Activated naive CD4-positive, alpha-beta T cell treated with anti-CD3 and anti-CD28 coated beads, Interleukin-2, amount 10 ng/mL, durations not matched to agents 7 days and 5 days (primary cell): ENCODE data around the gene TNFSF13.
A peak's percentile ranks its signal among the peaks of the same experiment; 100 is the strongest.

Source experiments
- CTCF ChIA-PET: fragments of 350-600 bp; sonication (Branson Sonifier 250); formaldehyde crosslinking; loops from one replicate; lab custom pipeline; 2021; ENCODE audit warnings: antibody characterized with exemption; lab: Charles Lee
- DNase-seq: peaks from one replicate; pipeline ENCODE4 v3.0.0-alpha.2; 2020
- H3K27ac Mint-ChIP-seq: one replicate; pipeline ENCODE4 v1.8.0; 2021; ENCODE audit warnings: mild to moderate bottlenecking, moderate library complexity, mixed read lengths
- H3K27me3 Mint-ChIP-seq: one replicate; pipeline ENCODE4 v1.8.0; 2021; ENCODE audit warnings: mild to moderate bottlenecking, mixed read lengths
- H3K36me3 Mint-ChIP-seq: one replicate; pipeline ENCODE4 v1.8.0; 2021; ENCODE audit warnings: mixed read lengths
- H3K4me1 Mint-ChIP-seq: one replicate; pipeline ENCODE4 v1.8.0; 2021; ENCODE audit warnings: mixed read lengths
- H3K4me3 Mint-ChIP-seq: one replicate; pipeline ENCODE4 v1.8.0; 2021; ENCODE audit warnings: mild to moderate bottlenecking, moderate library complexity, mixed read lengths
- H3K9me3 Mint-ChIP-seq: one replicate; pipeline ENCODE4 v1.8.0; 2021; ENCODE audit warnings: mixed read lengths

The TNFSF13 gene

GRCh38 chr17:7557775-7558543, 591 bp upstream of the TNFSF13 start:
- CTCF ChIA-PET: interaction anchor here (1.0 to 5.5 kb wide), 7 partner anchors 33 to 202 kb away, joined by 3 to 157 read pairs (median 5); no protein-coding TSS in a partner anchor
- H3K9me3 Mint-ChIP-seq: no peaks in the 10 kb centered on the region
- peak; percentile 43 for DNase-seq
- peaks cover 48% of the 10 kb centered on the region for H3K36me3 Mint-ChIP-seq
- H3K4me3 Mint-ChIP-seq: peak overlapping the region; percentile 63
- H3K4me1 Mint-ChIP-seq: peaks cover 80% of the 10 kb centered on the region
- H3K27ac Mint-ChIP-seq: peak overlapping the region; percentile 84
- no peaks in the 10 kb centered on the region for H3K27me3 Mint-ChIP-seq

- Mint-ChIP-seq H3K27ac (peak overlapping the region; percentile 92), H3K36me3 (peaks cover 39% of the 10 kb centered on the region), H3K27me3 (no peaks in the 10 kb centered on the region), H3K4me1 (peaks cover 78% of the 10 kb centered on the region), H3K9me3 (no peaks in the 10 kb centered on the region), H3K4me3 (no peak overlapping the region)
- no peak for DNase-seq
- CTCF ChIA-PET: interaction anchor here (0.7 to 5.5 kb wide), 40 partner anchors 8 to 278 kb away, joined by 3 to 157 read pairs (median 8); partner anchors contain the start of genes ACAP1, FGF11, KCTD11 and MPDU1
Measured at GRCh38 chr17:7559320-7560171, 996 bp downstream of the TNFSF13 start.

- no peaks in the 10 kb centered on the region for H3K9me3 Mint-ChIP-seq
Measured at GRCh38 chr17:7560172-7561027, 1.9 kb downstream of the TNFSF13 start.

GRCh38 chr17:7561028-7561575, 2.6 kb downstream of the TNFSF13 start:
- Mint-ChIP-seq H3K9me3 (no peaks in the 10 kb centered on the region), H3K4me3 (peak overlapping the region; percentile 86), H3K27ac (peak overlapping the region; percentile 92), H3K4me1 (peaks cover 67% of the 10 kb centered on the region), H3K36me3 (peaks cover 40% of the 10 kb centered on the region), H3K27me3 (no peaks in the 10 kb centered on the region)
- CTCF ChIA-PET: interaction anchor here (0.7 to 5.5 kb wide), 48 partner anchors 8 to 304 kb away, joined by 3 to 157 read pairs (median 6); partner anchors contain the start of genes ACAP1, FGF11, KCTD11 and MPDU1
- peak; percentile 88 for DNase-seq

More at GRCh38 chr17:7560172-7561027, 1.9 kb downstream of the TNFSF13 start:
- Mint-ChIP-seq H3K4me1 (peaks cover 71% of the 10 kb centered on the region), H3K27me3 (no peaks in the 10 kb centered on the region), H3K36me3 (peaks cover 39% of the 10 kb centered on the region), H3K4me3 (peak overlapping the region; percentile 86), H3K27ac (peak overlapping the region; percentile 92)
- DNase-seq: peak; percentile 78
- CTCF ChIA-PET: interaction anchor here (0.7 to 5.5 kb wide), 49 partner anchors 8 to 304 kb away, joined by 3 to 157 read pairs (median 5); partner anchors contain the start of genes ACAP1, FGF11, KCTD11 and MPDU1

- H3K4me1 Mint-ChIP-seq: peaks cover 62% of the 10 kb centered on the region
- CTCF ChIA-PET: interaction anchor here (0.7 to 5.5 kb wide), 31 partner anchors 13 to 281 kb away, joined by 3 to 157 read pairs (median 10); partner anchors contain the start of genes FGF11, KCTD11, MPDU1 and SLC2A4
- H3K4me3 Mint-ChIP-seq: peak within 1 kb of the TSS; percentile 86
- H3K36me3 Mint-ChIP-seq: peaks cover 36% of the 10 kb centered on the region
- peak; percentile 92 for DNase-seq
- no peaks in the 10 kb centered on the region for H3K9me3 Mint-ChIP-seq
- H3K27ac Mint-ChIP-seq: peak within 1 kb of the TSS; percentile 92
- H3K27me3 Mint-ChIP-seq: no peaks in the 10 kb centered on the region
Measured at GRCh38 chr17:7561589-7562207, 3.1 kb downstream of the TNFSF13 start, which contains the start of gene SENP3. Gene SENP3 (plus strand): TSS chr17:7561919. CDS start chr17:7563077, 1,158 bp downstream.

- no peaks in the 10 kb centered on the region for H3K9me3 Mint-ChIP-seq
- peaks cover 38% of the 10 kb centered on the region for H3K36me3 Mint-ChIP-seq
- DNase-seq: no peak
- H3K4me3 Mint-ChIP-seq: peak overlapping the region; percentile 86
- peak overlapping the region; percentile 88 for H3K27ac Mint-ChIP-seq
- H3K4me1 Mint-ChIP-seq: peaks cover 60% of the 10 kb centered on the region
- CTCF ChIA-PET: interaction anchor here (2.4 to 3.1 kb wide), 3 partner anchors 14 to 41 kb away, joined by 10 to 26 read pairs (median 15); partner anchors contain the start of gene TNFSF12
- no peaks in the 10 kb centered on the region for H3K27me3 Mint-ChIP-seq
Measured at GRCh38 chr17:7562208-7562605, 3.7 kb downstream of the TNFSF13 start.

- CTCF ChIA-PET: interaction anchor here (0.9 kb wide), 1 partner anchor 48 kb away, joined by 3 read pairs; no protein-coding TSS in a partner anchor
- Mint-ChIP-seq H3K9me3 (no peaks in the 10 kb centered on the region), H3K4me3 (peak overlapping the region; percentile 86), H3K27me3 (no peaks in the 10 kb centered on the region), H3K27ac (peak overlapping the region; percentile 88), H3K36me3 (peaks cover 36% of the 10 kb centered on the region), H3K4me1 (peaks cover 53% of the 10 kb centered on the region)
- no peak for DNase-seq
Measured at GRCh38 chr17:7563115-7563869, 4.7 kb downstream of the TNFSF13 start.

GRCh38 chr17:7569571-7569970, 11.0 kb downstream of the TNFSF13 start:
- H3K27me3 Mint-ChIP-seq: peaks cover 9% of the 10 kb centered on the region
- H3K4me1 Mint-ChIP-seq: peaks cover 42% of the 10 kb centered on the region
- H3K9me3 Mint-ChIP-seq: no peaks in the 10 kb centered on the region
- CTCF ChIA-PET: interaction anchor here (1.4 to 1.6 kb wide), 2 partner anchors 9 to 214 kb away, joined by 3 to 4 read pairs; no protein-coding TSS in a partner anchor
- no peak overlapping the region for H3K27ac Mint-ChIP-seq
- no peak for DNase-seq
- H3K36me3 Mint-ChIP-seq: peaks cover 58% of the 10 kb centered on the region
- H3K4me3 Mint-ChIP-seq: no peak overlapping the region

GRCh38 chr17:7570351-7570750, 11.8 kb downstream of the TNFSF13 start:
- H3K27me3 Mint-ChIP-seq: peaks cover 9% of the 10 kb centered on the region
- no peaks in the 10 kb centered on the region for H3K9me3 Mint-ChIP-seq
- peaks cover 61% of the 10 kb centered on the region for H3K36me3 Mint-ChIP-seq
- H3K4me3 Mint-ChIP-seq: no peak overlapping the region
- DNase-seq: no peak
- CTCF ChIA-PET: interaction anchor here (1.3 to 2.5 kb wide), 3 partner anchors 10 to 215 kb away, joined by 3 to 6 read pairs (median 5); partner anchors contain the start of gene TP53
- H3K4me1 Mint-ChIP-seq: peaks cover 49% of the 10 kb centered on the region
- peak overlapping the region; percentile 12 for H3K27ac Mint-ChIP-seq

GRCh38 chr17:7572338-7572587, 13.7 kb downstream of the TNFSF13 start:
- DNase-seq: peak; percentile 99
- H3K4me1 Mint-ChIP-seq: peaks cover 68% of the 10 kb centered on the region
- H3K9me3 Mint-ChIP-seq: no peaks in the 10 kb centered on the region
- CTCF ChIA-PET: interaction anchor here (0.8 to 2.5 kb wide), 2 partner anchors 11 to 115 kb away, joined by 4 to 6 read pairs; partner anchors contain the start of genes MPDU1 and TP53
- H3K4me3 Mint-ChIP-seq: peak overlapping the region; percentile 94
- peak overlapping the region; percentile 98 for H3K27ac Mint-ChIP-seq
- peaks cover 73% of the 10 kb centered on the region for H3K36me3 Mint-ChIP-seq
- H3K27me3 Mint-ChIP-seq: peaks cover 9% of the 10 kb centered on the region

- H3K27ac Mint-ChIP-seq: peak overlapping the region; percentile 98
- H3K9me3 Mint-ChIP-seq: no peaks in the 10 kb centered on the region
- no peak for DNase-seq
- CTCF ChIA-PET: interaction anchor here (0.8 kb wide), 1 partner anchor 11 kb away, joined by 4 read pairs; the partner anchor contains the start of gene MPDU1
- H3K27me3 Mint-ChIP-seq: peaks cover 9% of the 10 kb centered on the region
- peak overlapping the region; percentile 94 for H3K4me3 Mint-ChIP-seq
- peaks cover 69% of the 10 kb centered on the region for H3K4me1 Mint-ChIP-seq
- peaks cover 74% of the 10 kb centered on the region for H3K36me3 Mint-ChIP-seq
Measured at GRCh38 chr17:7572588-7573323, 14.2 kb downstream of the TNFSF13 start.
